Measurements from ENCODE around the gene SCARB1. TPM values are rescaled to one million over a fixed set of nuclear protein-coding genes. Genes with fewer than 3 reads are reported as not detected.

Gene SCARB1
- total and polyA plus RNA-seq, 2 donors (not counting 3 experiments of a cell fraction or from before 2014, with no cell fraction given), result 125 to 141 TPM

DNA sequence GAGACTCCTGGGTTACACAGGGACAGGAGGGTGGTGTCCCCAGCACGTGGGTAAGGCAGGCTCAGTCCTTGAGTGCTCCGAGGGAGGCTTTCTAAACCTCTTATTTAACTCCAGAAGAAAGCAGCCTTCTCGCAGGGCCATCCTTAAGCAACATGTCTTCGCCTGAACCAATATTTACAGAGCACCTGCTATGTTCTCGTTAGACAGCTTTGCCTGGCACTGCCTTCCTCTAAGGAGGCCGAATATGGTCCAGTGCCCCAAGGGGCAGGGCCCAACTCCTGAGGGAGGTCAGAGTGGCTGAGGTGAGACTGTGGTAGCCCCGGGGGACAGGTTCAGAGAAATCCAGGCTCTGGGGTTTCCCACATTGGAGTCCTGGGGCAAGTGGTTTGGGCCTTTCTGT lies 2.1 kb upstream of the SCARB1 start:
- Histone ChIP-seq H3K27ac (ENCODE audit: insufficient read depth, low read depth, low read length) (no peak overlapping the region), H3K9me1 (replicated peaks; ENCODE audit: control insufficient read depth, extremely low read depth, insufficient read depth, low read length) (no peaks in the 10 kb centered on the region), H3K4me3 (replicated peaks in 1 of 3; ENCODE audit: insufficient read depth in 1 of 3, low read depth in 1 of 3, low read length in 3 of 3) (no peak overlapping the region), H3K9ac (replicated peaks; ENCODE audit: extremely low read depth, insufficient read depth, low read length) (no peak overlapping the region), H4K20me1 (replicated peaks; ENCODE audit: control insufficient read depth, extremely low read depth, insufficient read depth, low read length) (no peaks in the 10 kb centered on the region), H3K4me1 (ENCODE audit: control insufficient read depth, extremely low read depth, insufficient read depth, low read length) (peaks cover 24% of the 10 kb centered on the region), H3K27me3 (ENCODE audit: control insufficient read depth in 2 of 2, insufficient read depth in 2 of 2, low read length in 2 of 2) (no peaks in the 10 kb centered on the region), H3K79me2 (ENCODE audit: control insufficient read depth, insufficient read depth, low read length) (peaks cover 16% of the 10 kb centered on the region), H2AFZ (ENCODE audit: low read depth, low read length) (no peak overlapping the region), H3K4me2 (ENCODE audit: insufficient read depth, low read length) (no peak overlapping the region), H3K36me3 (ENCODE audit: control insufficient read depth in 2 of 2, extremely low read depth in 1 of 2, insufficient read depth in 2 of 2, low read length in 2 of 2) (no peaks in the 10 kb centered on the region), H3K9me3 (replicated peaks; ENCODE audit: control insufficient read depth, insufficient read depth, low read length) (no peaks in the 10 kb centered on the region)
- intact Hi-C loops (cut with micrococcal nuclease), result no loop called here
- FAIRE-seq (no peak), DNase-seq (ENCODE audit: low read depth, low spot score) (no peak)
- dilution Hi-C loops (cut with MboI; ENCODE audit: extremely low pct_ligation_motif_present, low sequenced_read_pairs), result no loop called here
- ChIA-PET CTCF (interaction anchor here (1.4 kb wide), 1 partner anchor 41 kb away, joined by 4 read pairs; no protein-coding TSS in a partner anchor), POLR2A (no interaction called here)
- no TSS peak for BruUV-seq (replicated peaks)
- TF ChIP-seq EZH2 (IDR thresholded peaks at IDR 0.05; ENCODE audit: borderline replicate concordance, low read depth, low read length, severe bottlenecking), result no peak
- no peak for TF ChIP-seq GATA2 (IDR thresholded peaks at IDR 0.05; ENCODE audit: insufficient read depth, insufficient read length, low read depth, low read length)
- no peak for TF ChIP-seq MYC (IDR thresholded peaks at IDR 0.05; ENCODE audit: low read depth, low read length)
- TF ChIP-seq POLR2AphosphoS5 (IDR thresholded peaks at IDR 0.05; ENCODE audit: insufficient read depth, low read depth, low read length), result no peak
- no peak for TF ChIP-seq MAX (IDR thresholded peaks at IDR 0.05; ENCODE audit: insufficient read depth, insufficient read length)
- TF ChIP-seq JUN (IDR thresholded peaks at IDR 0.05; ENCODE audit: borderline replicate concordance, insufficient read depth, insufficient read length, low read depth), result no peak
- no peak for TF ChIP-seq FOS (IDR thresholded peaks at IDR 0.05; ENCODE audit: borderline replicate concordance, insufficient read depth, low read length)
- no peak for TF ChIP-seq CTCF (IDR thresholded peaks at IDR 0.05; ENCODE audit: extremely low read depth in 1 of 2, insufficient read depth in 1 of 2, low read depth in 1 of 2, low read length in 2 of 2)
- TF ChIP-seq POLR2A (IDR thresholded peaks at IDR 0.05; ENCODE audit: low read depth, low read length), result no peak
